Heart left ventricle (tissue), 16 donors: ENCODE data around the gene PCDHA1. TPM values are rescaled to one million over a fixed set of nuclear protein-coding genes. Genes with fewer than 3 reads are reported as not detected.

Source experiments
- ATAC-seq, 4 donors: fragments of 200-7000 bp; cut with Tn5 transposase; one replicate each; pipeline ENCODE4 v1.9.1; 2020 to 2022; ENCODE audit warnings: moderate library complexity in 4 of 4, mild to moderate bottlenecking in 3 of 4, moderate number of reproducible peaks in 1 of 4
- DNase-seq, 5 donors: peaks; one replicate each; pipeline ENCODE4 v3.0.0-alpha.2; 2020
- H3K27ac ChIP-seq, 12 donors: fragments of 200-600 bp; sonication (generic) in 4 of 12; one replicate each; pipeline versions ENCODE4 v1.5.0 to v1.8.0; 2016 to 2022; ENCODE audit warnings: mild to moderate bottlenecking in 2 of 12
- H3K27me3 ChIP-seq, 9 donors: fragments of 200-600 bp; sonication (generic) in 2 of 9; one replicate each; pipeline versions ENCODE4 v1.5.1 to v1.8.0; 2016 to 2022; ENCODE audit warnings: mild to moderate bottlenecking in 3 of 9
- H3K36me3 ChIP-seq, 9 donors: fragments of 200-600 bp; sonication (generic) in 2 of 9; one replicate each; pipeline versions ENCODE4 v1.5.0 to v1.8.0; 2018 to 2022; ENCODE audit warnings: mild to moderate bottlenecking in 2 of 9
- H3K4me1 ChIP-seq, 12 donors: fragments of 200-600 bp; sonication (generic) in 4 of 12; one replicate each; pipeline versions ENCODE4 v1.5.0 to v1.8.0; 2016 to 2022; ENCODE audit warnings: mild to moderate bottlenecking in 3 of 12
- H3K4me3 ChIP-seq, 12 donors: fragments of 200-600 bp; sonication (generic) in 4 of 12; one replicate each; pipeline versions ENCODE4 v1.5.0 to v1.8.0; 2017 to 2022; ENCODE audit warnings: mild to moderate bottlenecking in 9 of 12, moderate library complexity in 4 of 12
- H3K9me3 ChIP-seq, 12 donors: fragments of 200-600 bp; sonication (generic) in 4 of 12; one replicate each; pipeline versions ENCODE4 v1.5.0 to v1.8.0; 2016 to 2022; ENCODE audit warnings: mild to moderate bottlenecking in 1 of 12
- CTCF ChIP-seq, 12 donors: fragments of 200-600 bp; sonication (generic) in 4 of 12; IDR thresholded peaks; one replicate each; pipeline versions ENCODE4 v1.5.0 to v1.8.0; 2018 to 2022; ENCODE audit warnings: antibody characterized with exemption in 12 of 12, mild to moderate bottlenecking in 5 of 12
- POLR2A ChIP-seq, 2 donors: fragments of 450-650 bp; IDR thresholded peaks; one replicate each; pipeline ENCODE4 v1.6.1; 2017; ENCODE audit warnings: antibody characterized with exemption in 2 of 2, mild to moderate bottlenecking in 2 of 2, moderate library complexity in 2 of 2
- WGBS, 4 donors: extraction: QIAGEN DNeasy Blood & Tissue Kit in 2 of 4; methylation state at CpG; one replicate each; pipeline versions ENCODE4 v1.1.5 to v1.1.7; 2013 to 2018; 5-methylcytosine and 5-hydroxymethylcytosine counted together
- intact Hi-C, 10 donors: fragments of 100-400 bp; cut with DNase I; formaldehyde crosslinking; loops; one replicate each; pipeline versions ENCODE4 v1.11.1 to v1.14.2; 2022
- polyA plus RNA-seq, 2 donors: library from polyadenylated mRNA; stranded (reverse); fragments of 200-250 nt; gene quantifications; one replicate each; pipeline ENCODE4 v1.2.3, GENCODE V29; 2013
- total RNA-seq, 9 donors: library from RNA; depleted of rRNA in 2 of 9; stranded (reverse); fragments of >200 nt in 2 of 9; fragmentation: NEBNext Ultra II Directional in 3 of 9; extraction: Animal tissue kit (Norgen Biotek cat#: 25700) in 3 of 9; gene quantifications; one replicate each; pipeline versions ENCODE4 v1.1.0 to v1.2.4, GENCODE V29; 2016 to 2023
- donor health status: ischemic (EF 13 %, LVEDD 7.1; RV severe dilation, severe dysfunction).
- donor health status: healthy with polysubstance abuse.
- donor health status: DM: no; HTN: yes; CAD: no.
- donor health status: DM: no; HTN: no; CAD: no.
- donor health status: ischemic (EF 25% LVEDD 6.9; RV normal size, moderate dysfunction).
- donor health status: ischemic (EF 25% LVEDD 5.7; RV mildly dilated, moderate dysfunction).
- donor health status: healthy.
- donor health status: DM: yes; HTN: yes; CAD: no.
- donor health status: ischemic (EF 35%, LVEDD 5.7; RV mildly dilated, moderate dysfunction).
- donor health status: nonischemic (EF 11% LVEDD 7.7; RV severe dilation, severe dysfunction).
- donor health status: DM: yes; HTN: yes; CAD: no.
- donor health status: PGD.
- donor health status: ischemic (EF 29% LVEDD 5.4; RV normal size, mild dysfunction).
- donor health status: nonischemic (EF 23%, LVEDD 6.1; RV moderate dilation, normal function).

The PCDHA1 gene
- total and polyA plus RNA-seq, 11 donors, result 0.08 TPM; not detected in 10

DNA sequence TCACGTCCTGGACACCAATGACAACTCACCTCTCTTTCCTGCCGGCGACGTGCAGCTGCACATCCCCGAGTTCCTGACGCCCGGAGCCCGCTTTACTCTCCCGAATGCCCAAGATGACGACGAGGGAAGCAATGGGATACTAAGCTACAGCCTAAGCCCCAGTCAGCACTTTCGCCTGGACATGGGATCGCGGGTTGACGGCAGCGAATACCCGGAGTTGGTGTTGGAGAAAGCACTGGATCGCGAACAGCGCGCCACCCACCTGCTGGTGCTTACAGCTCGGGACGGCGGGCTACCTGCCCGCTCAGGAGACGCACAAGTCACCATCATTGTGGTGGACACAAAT, 141.3 kb downstream of the PCDHA1 start:
- WGBS, 4 donors, result 7 to 10% (median 8%) methylated on average over 4 to 26 of the region's 26 CpGs
- intact Hi-C loops, result loop anchor here in 4 of 10 donors (2.0 to 5.0 kb wide), 3 partner anchors 114 to 116 kb away; no protein-coding TSS in a partner anchor
- no peaks in the 10 kb centered on the region for H3K36me3 ChIP-seq
- no peak for TF ChIP-seq CTCF (IDR thresholded peaks at IDR 0.05)
- no peak for TF ChIP-seq POLR2A (IDR thresholded peaks at IDR 0.05)
- no peaks in the 10 kb centered on the region for H3K9me3 ChIP-seq
- H3K27ac ChIP-seq, result no peak overlapping the region
- no peak for DNase-seq
- H3K27me3 ChIP-seq, result peaks cover 9 to 92% (median 51%) of the 10 kb centered on the region in 9 donors
- H3K4me3 ChIP-seq, result peak overlapping the region in 11 of 12 donors; percentile 35 to 59 (median 47)
- H3K4me1 ChIP-seq, result peaks cover 0 to 19% (median 4%) of the 10 kb centered on the region in 12 donors
- peak in 1 of 4 donors; percentile 13 for ATAC-seq

DNA sequence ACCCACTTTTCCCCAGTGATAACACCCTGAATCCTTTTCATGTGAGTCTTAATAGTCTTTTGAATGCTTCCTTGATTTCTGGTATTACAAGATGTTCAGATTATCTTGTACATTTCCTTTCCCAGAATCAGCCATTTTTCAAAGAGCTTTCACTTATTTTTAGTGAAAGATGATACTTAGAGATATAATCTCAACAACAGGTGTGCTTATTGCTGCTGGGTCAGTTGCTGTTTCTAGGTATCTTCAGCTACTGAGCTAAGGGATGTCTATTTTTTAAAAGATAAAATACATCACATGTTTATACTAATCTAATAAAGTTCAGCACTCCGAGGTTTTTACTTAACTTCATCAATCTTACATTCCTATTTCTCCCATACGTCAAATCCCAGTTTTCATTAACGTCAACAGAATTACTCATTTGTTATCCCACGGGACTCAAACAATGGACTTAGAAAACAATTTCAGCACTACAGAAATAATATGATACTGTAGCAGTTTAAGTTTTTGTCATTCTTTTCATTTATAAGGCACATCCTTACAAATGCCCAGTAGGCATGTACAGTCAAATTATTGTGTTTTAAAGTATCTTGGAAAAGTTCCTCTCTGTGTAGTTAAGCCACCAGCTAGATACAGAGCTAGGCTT, 149.1 kb downstream of the PCDHA1 start:
- H3K4me1 ChIP-seq, result no peaks in the 10 kb centered on the region
- TF ChIP-seq CTCF (IDR thresholded peaks at IDR 0.05) (no peak), POLR2A (IDR thresholded peaks at IDR 0.05) (no peak)
- intact Hi-C loops, result no loop called here
- no peak overlapping the region for H3K27ac ChIP-seq
- ATAC-seq (no peak), DNase-seq (no peak)
- H3K9me3 ChIP-seq, result no peaks in the 10 kb centered on the region
- H3K27me3 ChIP-seq, result peaks cover 0 to 27% (median 0%) of the 10 kb centered on the region in 9 donors
- WGBS, 4 donors, result 69 to 74% (median 72%) methylated on average over 4 of the region's 4 CpGs
- H3K4me3 ChIP-seq, result no peak overlapping the region
- H3K36me3 ChIP-seq, result no peaks in the 10 kb centered on the region

GRCh38 chr5:140946578-140946977, 160.6 kb downstream of the PCDHA1 start:
- Histone ChIP-seq H3K27ac (no peak overlapping the region), H3K4me1 (no peaks in the 10 kb centered on the region), H3K27me3 (peaks cover 0 to 3% (median 0%) of the 10 kb centered on the region in 9 donors), H3K4me3 (no peak overlapping the region), H3K9me3 (peaks cover 0 to 25% (median 7%) of the 10 kb centered on the region in 12 donors), H3K36me3 (no peaks in the 10 kb centered on the region)
- ATAC-seq (no peak), DNase-seq (no peak)
- intact Hi-C loops, result no loop called here
- TF ChIP-seq POLR2A (IDR thresholded peaks at IDR 0.05) (no peak), CTCF (IDR thresholded peaks at IDR 0.05) (no peak)
- 53 to 60% (median 56%) methylated on average over 2 of the region's 2 CpGs for WGBS, 4 donors

DNA sequence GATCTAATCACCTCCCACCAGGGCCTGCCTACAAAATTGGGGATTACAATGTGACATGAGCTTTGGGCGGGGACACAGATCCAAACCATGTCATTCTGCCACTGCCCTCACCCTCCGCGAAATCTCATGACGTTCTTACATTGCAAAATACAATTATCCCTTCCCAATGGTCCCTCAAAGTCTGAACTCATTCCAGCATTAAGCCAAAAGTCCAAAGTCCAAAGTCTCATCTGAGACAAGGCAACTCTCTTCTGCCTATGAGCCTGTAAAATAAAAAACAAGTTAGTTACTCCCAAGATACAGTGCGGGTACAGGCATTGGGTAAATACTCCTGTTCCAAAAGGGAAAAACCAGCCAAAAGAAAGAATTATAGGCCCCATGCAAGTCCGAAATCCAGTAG, 165.7 kb downstream of the PCDHA1 start:
- 70 to 74% (median 72%) methylated on average over 6 of the region's 6 CpGs for WGBS, 4 donors
- ATAC-seq (no peak), DNase-seq (no peak)
- no peak overlapping the region for H3K4me3 ChIP-seq
- TF ChIP-seq CTCF (IDR thresholded peaks at IDR 0.05) (no peak), POLR2A (IDR thresholded peaks at IDR 0.05) (no peak)
- H3K9me3 ChIP-seq, result peaks cover 0 to 13% (median 0%) of the 10 kb centered on the region in 12 donors
- H3K36me3 ChIP-seq, result no peaks in the 10 kb centered on the region
- intact Hi-C loops, result no loop called here
- no peaks in the 10 kb centered on the region for H3K27me3 ChIP-seq
- H3K4me1 ChIP-seq, result no peaks in the 10 kb centered on the region
- H3K27ac ChIP-seq, result no peak overlapping the region
